Glomerular visceral epithelial cell (primary cell): ENCODE measurements around the gene TATDN2.
"Not testable (repeated sequence)": the region's sequence is repeated elsewhere in the genome, so short reads cannot be mapped to it uniquely, and the experiment has no call there.

Source experiments
- DNase-seq: peaks from one replicate; pipeline ENCODE4 v3.0.0-alpha.2; 2016; ENCODE audit errors: extremely low spot score

The TATDN2 gene

DNA sequence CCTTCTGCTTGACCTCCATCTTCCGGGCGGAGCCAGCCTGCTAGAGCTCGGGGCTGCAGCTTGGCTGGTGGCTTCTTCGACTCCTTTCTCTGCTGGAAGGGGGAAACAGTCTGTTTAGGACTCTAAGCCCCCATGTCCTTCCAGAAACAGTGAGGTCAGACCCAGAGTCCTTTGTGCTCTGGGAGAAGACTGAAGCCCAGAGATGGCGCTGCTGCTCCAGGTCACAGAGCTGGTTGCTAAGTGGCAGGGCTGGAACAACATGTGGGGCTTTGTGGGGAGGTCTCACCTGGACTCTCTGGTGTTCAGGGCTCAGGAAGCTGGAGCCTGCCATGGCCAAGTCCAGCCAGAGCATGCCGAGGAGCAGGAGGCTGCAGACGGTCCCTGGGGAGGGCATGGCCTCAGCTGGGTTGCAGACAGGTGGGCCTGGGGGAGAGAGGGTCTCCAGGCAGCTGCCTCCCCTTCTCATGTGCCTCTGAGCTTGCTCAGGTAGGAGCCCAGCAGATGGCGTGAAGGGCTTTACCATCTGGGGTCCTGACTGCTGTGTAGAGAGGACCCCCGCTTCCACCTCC lies 41.6 kb downstream of the TATDN2 start:
- DNase-seq, result no peak

DNA sequence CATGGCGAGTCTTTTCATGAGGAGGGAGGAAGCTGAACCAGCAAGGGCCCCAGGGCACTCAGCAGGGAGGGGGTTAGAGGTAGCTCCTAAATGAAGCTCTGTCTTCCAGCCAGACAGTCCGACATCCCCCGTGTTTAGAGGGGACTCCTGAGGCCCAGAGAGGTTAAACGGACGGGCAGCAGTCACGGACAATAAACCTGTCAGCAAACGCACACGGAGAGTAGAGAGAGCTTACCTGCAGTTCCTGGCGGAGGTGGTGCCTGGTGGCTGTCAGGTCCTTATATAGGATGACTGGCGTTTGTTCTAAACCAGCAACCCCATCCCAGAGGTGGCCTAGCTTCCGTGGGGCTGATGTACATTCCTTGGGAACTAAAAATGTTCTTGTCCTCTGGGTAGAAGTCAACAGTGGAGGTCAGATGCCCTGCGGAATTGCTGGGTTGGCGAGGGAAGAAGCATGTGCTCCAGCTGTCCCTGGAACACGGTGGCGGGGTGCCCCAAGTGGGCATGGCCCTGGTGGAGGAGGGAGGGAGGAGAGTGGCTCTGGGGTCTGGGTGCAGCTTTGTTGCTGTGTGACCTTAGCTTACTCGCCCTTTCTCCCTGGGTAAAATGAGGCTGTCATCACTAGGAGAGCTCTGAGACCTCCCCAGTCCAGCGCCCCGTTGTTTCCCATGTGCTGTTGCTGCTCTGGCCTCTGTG lies 42.4 kb downstream of the TATDN2 start:
- no peak for DNase-seq

DNA sequence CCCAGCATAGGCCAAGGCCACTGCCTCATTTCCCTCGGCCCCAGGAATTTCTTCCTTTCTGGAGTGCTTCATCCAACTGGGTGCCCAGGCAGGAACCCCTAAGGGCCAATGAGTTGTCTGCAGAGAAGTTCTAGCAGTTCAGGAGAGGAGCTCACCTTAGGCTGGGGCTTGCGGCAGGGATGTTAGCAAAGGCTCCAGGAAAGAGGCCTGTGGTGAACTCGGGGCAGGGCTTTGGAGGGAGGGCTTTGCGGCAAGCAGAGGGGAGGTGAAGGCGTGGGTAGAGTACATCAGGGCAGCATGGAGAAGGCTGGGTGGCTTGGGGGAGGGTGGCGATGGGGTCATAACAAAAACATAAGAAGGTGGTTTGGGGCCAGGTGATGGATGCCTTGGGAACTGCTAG lies 43.4 kb downstream of the TATDN2 start:
- DNase-seq, result no peak

- no peak for DNase-seq
Measured at GRCh38 chr3:10292505-10293419, 44.5 kb downstream of the TATDN2 start, which contains the start of gene GHRL. Gene GHRL, minus strand, starts transcription at chr3:10292947. Its CDS starts 2,767 bp downstream, at chr3:10290180.

DNA sequence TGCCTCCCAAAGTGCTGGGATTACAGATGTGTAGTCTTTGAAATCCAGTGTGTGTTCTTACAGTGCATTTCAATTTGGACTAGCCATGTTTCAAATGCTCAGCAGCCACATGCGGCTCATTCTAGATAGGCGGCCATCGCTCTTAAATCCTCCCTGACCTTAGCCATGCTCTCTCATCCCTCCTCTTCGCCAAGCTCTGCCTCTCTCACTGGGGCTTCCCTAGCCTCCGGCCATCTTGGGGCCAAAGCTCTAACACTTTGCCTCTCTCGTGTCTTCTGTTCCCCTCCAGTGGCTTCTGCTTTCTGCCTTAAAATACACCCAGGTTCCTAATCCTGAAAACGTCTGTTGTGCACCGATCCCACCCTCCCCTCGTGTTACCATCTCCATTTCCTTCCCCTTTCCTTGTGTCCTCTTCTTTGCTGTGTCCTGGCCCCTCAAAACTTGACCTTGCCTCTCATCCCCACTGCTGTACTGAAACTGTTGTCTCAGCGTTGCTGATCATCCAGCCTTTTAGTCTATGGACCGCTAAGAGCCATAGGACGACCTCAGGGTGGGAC lies 45.8 kb downstream of the TATDN2 start:
- DNase-seq, result no peak

DNA sequence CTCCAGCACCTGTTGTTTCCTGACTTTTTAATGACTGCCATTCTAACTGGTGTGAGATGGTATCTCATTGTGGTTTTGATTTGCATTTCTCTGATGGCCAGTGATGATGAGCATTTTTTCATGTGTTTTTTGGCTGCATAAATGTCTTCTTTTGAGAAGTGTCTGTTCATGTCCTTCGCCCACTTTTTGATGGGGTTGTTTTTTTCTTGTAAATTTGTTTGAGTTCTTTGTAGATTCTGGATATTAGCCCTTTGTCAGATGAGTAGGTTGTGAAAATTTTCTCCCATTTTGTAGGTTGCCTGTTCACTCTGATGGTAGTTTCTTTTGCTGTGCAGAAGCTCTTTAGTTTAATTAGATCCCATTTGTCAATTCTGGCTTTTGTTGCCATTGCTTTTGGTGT lies 49.8 kb downstream of the TATDN2 start:
- DNase-seq, result not testable (repeated sequence)

DNA sequence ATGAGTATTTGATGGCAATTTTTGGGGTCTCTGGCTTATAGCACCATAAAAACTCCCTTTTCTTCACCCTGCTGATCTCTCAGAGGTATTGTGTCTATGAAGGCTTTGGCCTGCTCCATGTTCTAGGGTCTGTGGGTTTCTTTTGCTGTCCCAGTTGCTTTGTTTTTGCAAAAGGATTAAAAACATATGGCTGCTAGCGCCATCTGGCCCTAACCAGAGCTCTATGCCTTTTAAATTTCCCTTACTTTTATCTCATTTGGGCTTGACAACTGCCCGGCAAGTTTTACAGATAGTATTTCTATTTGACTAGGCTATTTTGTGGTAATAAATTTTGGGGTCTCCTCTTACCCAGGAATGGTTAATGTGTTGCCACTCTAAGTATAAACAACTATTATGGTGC lies 50.9 kb downstream of the TATDN2 start:
- no peak for DNase-seq

- DNase-seq, result no peak
Measured at GRCh38 chr3:10299679-10300078, 51.4 kb downstream of the TATDN2 start.

DNA sequence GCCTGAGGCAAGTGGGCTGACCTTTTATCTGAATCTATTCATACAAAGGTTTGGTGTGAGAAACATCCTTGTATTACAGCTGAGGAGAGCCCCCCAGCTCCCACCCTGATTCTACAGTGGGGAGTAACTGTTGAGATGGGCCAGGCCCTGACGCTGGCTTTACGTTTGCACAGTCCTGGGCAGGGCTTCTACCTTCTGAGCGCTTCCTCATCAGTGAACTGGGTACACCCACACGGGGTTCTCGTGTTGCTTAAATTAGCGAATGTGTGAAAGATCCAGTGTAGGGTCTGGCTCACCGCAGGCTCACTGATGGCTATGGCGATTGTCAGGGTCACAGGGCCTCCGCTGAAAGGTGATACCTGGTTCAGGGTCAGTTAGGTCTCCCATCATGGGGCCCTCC lies 51.8 kb downstream of the TATDN2 start:
- no peak for DNase-seq

GRCh38 chr3:10303105-10303504 lies 54.8 kb downstream of the TATDN2 start:
- no peak for DNase-seq

DNA sequence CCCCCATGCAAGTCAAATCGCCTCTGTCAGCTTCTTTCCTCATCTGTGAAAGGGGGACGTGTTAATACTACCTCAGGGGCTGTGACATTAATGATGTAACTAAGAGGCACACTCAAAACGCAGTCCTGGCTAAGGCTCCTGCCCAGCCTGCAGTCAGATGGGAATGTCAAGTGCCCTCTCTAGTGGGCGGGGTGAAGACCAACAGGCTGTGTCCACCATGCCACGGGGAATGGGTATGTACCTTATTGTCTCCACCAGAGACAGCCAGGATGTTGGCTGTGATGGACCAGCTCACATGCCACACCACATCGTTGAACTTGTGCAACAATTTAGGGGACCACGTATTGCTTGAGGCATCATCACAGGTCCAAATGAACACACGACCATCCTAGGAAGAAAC lies 55.5 kb downstream of the TATDN2 start:
- no peak for DNase-seq

GRCh38 chr3:10304905-10305304 lies 56.6 kb downstream of the TATDN2 start:
- no peak for DNase-seq

GRCh38 chr3:10305331-10305902 lies 57.2 kb downstream of the TATDN2 start:
- DNase-seq, result no peak

DNA sequence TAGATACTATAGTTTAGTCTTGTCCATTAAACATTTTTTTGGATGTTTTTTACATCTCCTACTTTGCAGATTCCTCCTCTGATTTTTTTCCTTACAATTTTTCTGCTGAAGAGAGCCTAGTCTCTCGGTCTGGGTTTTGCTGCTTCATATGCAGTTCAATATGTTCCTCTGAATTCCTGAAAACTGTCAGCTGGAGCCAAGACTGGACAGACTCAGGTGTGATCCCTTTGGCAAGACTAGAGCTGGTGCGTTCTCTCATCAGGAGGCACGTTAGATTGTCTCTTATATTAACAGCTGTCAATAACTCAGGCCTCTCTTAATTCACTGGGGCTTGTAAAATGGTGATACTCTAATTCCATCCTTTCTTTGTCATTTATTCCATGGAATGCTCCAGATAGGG lies 57.9 kb downstream of the TATDN2 start:
- DNase-seq, result no peak

GRCh38 chr3:10308678-10309077 lies 60.4 kb downstream of the TATDN2 start:
- no peak for DNase-seq

DNA sequence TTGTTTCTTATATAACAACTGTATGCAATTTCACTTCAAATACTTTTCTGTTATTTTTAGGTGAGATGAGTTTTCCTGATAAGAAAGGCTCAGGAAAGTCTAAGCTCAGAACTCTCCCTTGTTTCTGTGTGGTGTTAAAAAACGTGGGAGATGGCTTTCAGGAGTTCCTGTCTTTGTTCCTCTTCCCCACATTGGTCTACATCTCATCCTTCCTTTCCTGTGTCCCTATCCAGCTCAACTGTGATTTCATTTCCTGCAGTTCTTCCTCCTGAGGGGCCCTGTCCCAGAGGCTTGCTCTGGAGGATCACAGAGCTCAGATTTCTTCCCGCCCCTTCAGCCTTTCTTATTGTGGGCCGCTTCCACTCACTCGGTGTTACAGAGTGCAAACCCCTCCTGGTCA lies 61.5 kb downstream of the TATDN2 start:
- no peak for DNase-seq

DNA sequence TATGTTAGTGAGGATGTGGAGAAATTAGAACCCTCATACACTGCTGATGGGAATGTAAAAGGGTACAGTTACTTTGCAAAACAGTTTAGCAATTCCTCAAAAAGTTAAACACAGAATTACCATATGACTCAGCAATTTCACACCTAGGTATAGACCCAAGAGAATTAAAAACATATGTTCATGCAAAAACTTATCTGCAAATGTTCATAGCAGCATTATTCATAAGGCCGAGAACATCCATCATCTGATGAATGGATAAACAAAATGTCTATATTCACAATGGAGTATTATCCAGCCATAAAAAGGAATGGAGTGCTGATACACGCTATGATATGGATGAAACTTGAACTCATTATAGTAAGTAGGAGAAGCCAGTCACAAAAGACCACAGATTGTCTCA lies 62.3 kb downstream of the TATDN2 start:
- DNase-seq, result no peak

- DNase-seq, result no peak
Measured at GRCh38 chr3:10311710-10312109, 63.5 kb downstream of the TATDN2 start.

DNA sequence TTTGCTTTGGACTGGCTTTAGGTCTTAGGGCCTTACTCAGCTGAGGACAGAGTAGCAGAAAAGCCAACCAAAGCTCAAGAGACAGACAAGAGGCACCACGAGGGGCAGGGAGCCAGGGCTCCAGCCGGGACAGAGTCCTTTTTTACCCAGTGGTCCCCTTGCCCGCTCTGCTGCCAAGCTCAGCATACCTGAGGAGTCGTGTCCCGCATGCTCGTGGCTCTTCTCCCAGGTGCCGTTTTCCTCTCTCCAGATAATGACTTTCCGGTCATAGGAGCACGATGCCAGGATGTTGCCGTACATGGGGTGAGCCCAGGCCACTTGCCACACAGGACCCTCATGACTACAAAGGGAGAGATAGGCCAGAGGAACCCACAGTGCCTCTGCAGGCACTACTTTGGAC lies 64.1 kb downstream of the TATDN2 start:
- DNase-seq, result no peak

DNA sequence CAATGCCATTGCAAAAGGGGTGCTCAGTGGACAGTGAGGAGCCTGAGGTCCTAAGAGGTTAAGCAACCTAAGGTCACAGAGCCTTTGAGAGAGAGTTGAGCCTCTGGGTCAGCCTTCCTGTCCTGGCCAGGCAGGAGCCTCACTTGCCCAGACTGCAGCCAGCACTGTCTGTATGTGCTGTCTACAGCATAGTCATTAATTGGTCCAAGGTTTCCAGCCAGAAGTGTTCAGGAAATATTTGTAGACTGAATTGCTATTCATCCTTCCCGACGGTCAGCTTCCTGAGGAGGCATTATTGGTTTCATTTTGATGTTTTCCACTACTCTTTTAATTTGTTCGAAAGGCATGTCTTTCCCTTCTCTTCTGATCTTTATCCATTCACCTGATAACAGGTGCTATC lies 64.6 kb downstream of the TATDN2 start:
- DNase-seq, result no peak

DNA sequence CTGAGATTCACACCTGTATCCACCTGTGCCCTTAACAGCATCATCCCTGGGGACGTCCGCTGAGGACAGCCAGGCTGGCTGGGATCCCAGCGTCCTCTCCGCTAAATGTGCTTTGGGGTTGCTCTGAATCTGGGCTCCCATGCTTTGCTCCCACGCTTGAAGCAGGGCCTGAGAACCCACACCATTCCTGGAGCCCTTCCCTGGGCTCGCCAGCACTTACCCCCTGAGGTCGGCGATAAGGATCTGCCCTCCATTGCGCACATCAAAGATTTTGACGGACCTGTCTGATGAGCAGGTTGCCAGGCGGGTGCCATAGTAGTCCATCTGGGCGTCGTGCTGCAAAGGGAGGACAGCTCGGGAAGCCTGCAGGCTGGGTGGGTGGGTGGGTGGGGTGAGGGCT lies 66.8 kb downstream of the TATDN2 start:
- no peak for DNase-seq

GRCh38 chr3:10315771-10316344 lies 67.6 kb downstream of the TATDN2 start:
- no peak for DNase-seq
